ENCODE data around the gene COX8C. TPM values are rescaled to one million over a fixed set of nuclear protein-coding genes. Genes with fewer than 3 reads are reported as not detected.

The COX8C gene
- total RNA-seq, 1 donor from 2014 or later, result not detected

DNA sequence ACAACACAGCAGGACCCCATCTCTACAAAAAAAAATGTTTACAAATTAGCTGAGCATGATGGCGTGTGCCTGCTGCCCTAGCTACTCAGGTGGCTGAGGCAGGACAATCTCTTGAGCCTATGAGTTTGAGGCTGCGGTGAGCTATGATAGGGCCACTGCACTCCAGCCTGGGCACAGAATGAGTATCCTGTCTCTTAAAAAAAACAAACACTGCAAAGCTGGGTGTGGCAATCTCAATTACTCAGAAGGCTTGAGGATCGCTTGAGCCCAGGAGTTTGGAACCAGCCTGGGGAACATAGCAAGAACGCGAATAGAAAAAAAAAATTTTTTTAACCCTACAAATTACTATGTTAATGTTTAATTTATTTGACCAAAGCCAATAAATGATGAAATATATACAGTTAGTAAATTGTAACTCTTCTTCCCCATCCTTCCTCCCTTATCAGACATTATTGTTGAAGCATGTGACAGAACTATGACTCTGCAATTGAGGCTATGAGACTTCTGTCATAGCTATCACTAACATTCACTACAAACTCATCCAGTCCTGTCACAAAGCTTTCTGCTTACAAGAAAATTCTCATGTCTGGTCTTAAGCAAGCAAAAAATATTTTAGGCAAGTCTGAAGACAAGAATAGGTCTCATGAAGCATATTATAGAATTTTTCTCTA is 23.9 kb upstream of the COX8C start:
- H3K4me3 Mint-ChIP-seq, result no peak overlapping the region
- H3K36me3 Mint-ChIP-seq, result no peaks in the 10 kb centered on the region
- peaks cover 27% of the 10 kb centered on the region for H3K4me1 Mint-ChIP-seq (ENCODE audit: unreplicated experiment)
- no peaks in the 10 kb centered on the region for H3K27me3 Mint-ChIP-seq
- no peak for DNase-seq (ENCODE audit: extremely low spot score, unreplicated experiment)
- H3K27ac Mint-ChIP-seq, result no peak overlapping the region
- TF ChIP-seq, protein P1, sequence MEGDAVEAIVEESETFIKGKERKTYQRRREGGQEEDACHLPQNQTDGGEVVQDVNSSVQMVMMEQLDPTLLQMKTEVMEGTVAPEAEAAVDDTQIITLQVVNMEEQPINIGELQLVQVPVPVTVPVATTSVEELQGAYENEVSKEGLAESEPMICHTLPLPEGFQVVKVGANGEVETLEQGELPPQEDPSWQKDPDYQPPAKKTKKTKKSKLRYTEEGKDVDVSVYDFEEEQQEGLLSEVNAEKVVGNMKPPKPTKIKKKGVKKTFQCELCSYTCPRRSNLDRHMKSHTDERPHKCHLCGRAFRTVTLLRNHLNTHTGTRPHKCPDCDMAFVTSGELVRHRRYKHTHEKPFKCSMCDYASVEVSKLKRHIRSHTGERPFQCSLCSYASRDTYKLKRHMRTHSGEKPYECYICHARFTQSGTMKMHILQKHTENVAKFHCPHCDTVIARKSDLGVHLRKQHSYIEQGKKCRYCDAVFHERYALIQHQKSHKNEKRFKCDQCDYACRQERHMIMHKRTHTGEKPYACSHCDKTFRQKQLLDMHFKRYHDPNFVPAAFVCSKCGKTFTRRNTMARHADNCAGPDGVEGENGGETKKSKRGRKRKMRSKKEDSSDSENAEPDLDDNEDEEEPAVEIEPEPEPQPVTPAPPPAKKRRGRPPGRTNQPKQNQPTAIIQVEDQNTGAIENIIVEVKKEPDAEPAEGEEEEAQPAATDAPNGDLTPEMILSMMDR (conservative IDR thresholded peaks at IDR 0.05), result no peak
- no peaks in the 10 kb centered on the region for H3K9me3 Mint-ChIP-seq

DNA sequence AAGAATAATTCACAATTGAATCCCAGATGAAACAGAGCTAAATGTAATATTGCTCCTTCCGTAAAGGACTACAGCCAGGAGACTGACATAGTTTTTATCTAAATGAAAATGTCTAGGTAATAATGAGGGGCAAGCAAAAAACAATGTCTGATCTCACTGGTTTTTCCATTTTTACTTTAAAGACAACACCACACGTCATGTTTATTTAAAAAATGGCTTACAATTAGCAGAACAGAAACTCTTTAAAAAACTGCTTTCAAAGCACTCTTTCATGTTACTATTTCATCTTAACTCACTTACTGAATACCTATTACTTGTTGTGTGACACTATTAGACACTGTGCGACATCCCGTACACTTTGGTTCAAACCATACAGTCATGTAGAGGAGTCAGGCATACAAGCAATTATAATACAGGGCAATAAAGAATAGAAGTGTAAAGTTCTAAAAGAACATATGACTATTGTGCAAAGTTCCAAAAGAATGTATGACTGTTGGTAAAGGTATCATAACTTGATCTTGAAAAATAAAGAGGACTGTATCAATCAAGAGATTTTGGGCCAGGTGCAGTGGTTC is 23.3 kb upstream of the COX8C start:
- no peaks in the 10 kb centered on the region for H3K9me3 Mint-ChIP-seq
- no peak for DNase-seq (ENCODE audit: extremely low spot score, unreplicated experiment)
- TF ChIP-seq, protein P1 (conservative IDR thresholded peaks at IDR 0.05), result no peak
- no peaks in the 10 kb centered on the region for H3K36me3 Mint-ChIP-seq
- peaks cover 27% of the 10 kb centered on the region for H3K4me1 Mint-ChIP-seq (ENCODE audit: unreplicated experiment)
- H3K27me3 Mint-ChIP-seq, result no peaks in the 10 kb centered on the region
- H3K4me3 Mint-ChIP-seq, result no peak overlapping the region
- H3K27ac Mint-ChIP-seq, result no peak overlapping the region

DNA sequence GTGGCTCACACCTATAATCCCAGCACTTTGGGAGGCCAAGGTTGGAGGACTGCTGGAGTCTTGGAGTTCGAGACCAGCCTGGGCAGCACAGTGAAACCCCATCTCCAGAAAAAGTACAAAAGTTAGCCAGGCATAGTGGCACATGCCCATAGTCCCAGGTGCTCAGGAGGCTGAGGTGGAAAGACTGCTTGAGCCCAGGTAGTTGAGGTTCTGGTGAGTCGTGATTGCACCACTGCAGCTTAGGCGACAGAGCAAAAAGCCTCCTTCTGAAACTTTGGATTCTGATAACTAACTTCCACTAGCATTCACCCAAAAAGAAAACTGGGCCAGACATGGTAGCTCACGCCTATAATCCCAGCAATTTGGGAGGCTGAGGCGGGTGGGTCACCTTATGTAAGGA is 20.8 kb upstream of the COX8C start:
- DNase-seq (ENCODE audit: extremely low spot score, unreplicated experiment), result no peak
- H3K36me3 Mint-ChIP-seq, result no peaks in the 10 kb centered on the region
- peaks cover 29% of the 10 kb centered on the region for H3K4me1 Mint-ChIP-seq (ENCODE audit: unreplicated experiment)
- TF ChIP-seq, protein P1 (conservative IDR thresholded peaks at IDR 0.05), result no peak
- H3K27ac Mint-ChIP-seq, result no peak overlapping the region
- no peaks in the 10 kb centered on the region for H3K9me3 Mint-ChIP-seq
- H3K4me3 Mint-ChIP-seq, result no peak overlapping the region
- H3K27me3 Mint-ChIP-seq, result no peaks in the 10 kb centered on the region

DNA sequence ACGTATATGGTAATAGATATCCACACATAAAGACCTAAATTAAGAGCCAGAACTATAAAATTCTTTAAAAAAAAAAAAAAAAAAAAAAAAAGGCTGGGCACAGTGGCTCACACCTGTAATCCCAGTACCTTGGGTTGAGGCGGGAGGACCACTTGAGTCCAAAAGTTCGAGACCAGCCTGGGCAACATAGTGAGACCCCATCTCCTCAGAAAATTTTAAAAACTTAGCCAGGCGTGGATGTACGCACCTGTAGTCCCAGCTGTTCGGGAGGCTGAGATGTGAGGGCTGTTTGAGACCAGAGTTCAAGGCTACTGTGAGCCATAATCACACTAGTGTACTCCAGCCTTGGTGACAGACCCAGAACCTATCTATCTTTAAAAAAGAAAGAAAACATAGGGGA is 18.4 kb upstream of the COX8C start:
- Mint-ChIP-seq H3K36me3 (no peaks in the 10 kb centered on the region), H3K9me3 (no peaks in the 10 kb centered on the region), H3K27ac (no peak overlapping the region), H3K27me3 (no peaks in the 10 kb centered on the region), H3K4me1 (ENCODE audit: unreplicated experiment) (peaks cover 33% of the 10 kb centered on the region), H3K4me3 (no peak overlapping the region)
- TF ChIP-seq, protein P1 (conservative IDR thresholded peaks at IDR 0.05), result no peak
- DNase-seq (ENCODE audit: extremely low spot score, unreplicated experiment), result no peak

DNA sequence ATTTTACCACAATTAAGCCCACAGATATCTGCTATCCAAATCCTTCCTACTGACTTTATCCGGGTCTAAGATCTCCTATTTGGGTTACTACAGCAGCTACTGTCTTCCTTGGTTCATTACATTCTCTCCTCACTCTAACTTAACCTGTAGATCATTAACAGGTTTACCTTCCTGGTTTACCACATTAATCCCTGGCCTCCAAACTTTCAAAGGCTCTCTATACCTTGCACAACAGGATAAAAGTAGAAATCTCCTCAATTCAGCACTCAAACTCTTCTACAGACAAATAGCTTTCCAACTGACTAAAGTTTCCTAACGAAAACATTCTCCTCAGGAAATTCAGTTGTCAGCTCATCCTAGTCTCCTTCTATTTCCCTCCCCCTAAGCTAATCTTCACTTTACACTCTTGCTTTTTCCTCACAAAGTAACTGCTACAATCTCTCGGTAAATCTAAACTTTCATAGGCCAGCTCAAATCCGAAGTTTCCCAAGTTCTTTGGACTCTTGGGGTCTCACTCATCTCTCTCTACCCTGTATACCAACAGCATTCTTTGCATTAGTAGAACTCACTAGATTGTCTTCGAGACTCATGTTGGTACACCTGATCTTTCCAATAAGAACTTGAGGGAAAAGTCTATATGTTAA is 16.9 kb upstream of the COX8C start:
- Mint-ChIP-seq H3K36me3 (no peaks in the 10 kb centered on the region), H3K27ac (peak overlapping the region; percentile 34), H3K4me1 (ENCODE audit: unreplicated experiment) (peaks cover 35% of the 10 kb centered on the region), H3K4me3 (peak overlapping the region; percentile 97), H3K27me3 (no peaks in the 10 kb centered on the region), H3K9me3 (no peaks in the 10 kb centered on the region)
- no peak for DNase-seq (ENCODE audit: extremely low spot score, unreplicated experiment)
- TF ChIP-seq, protein P1 (conservative IDR thresholded peaks at IDR 0.05), result no peak

Measured in type B pancreatic cell (in vitro differentiated cells).